GM23338 (cell line): ENCODE data around the gene CMTM6. TPM values are rescaled to one million over a fixed set of nuclear protein-coding genes. Genes with fewer than 3 reads are reported as not detected.

Experiments
- ATAC-seq: fragments of 200-7000 bp; cut with Tn5 transposase; 3 replicates; pipeline ENCODE4 v1.9.1; 2020
- DNase-seq: peaks from one replicate; pipeline ENCODE4 v3.0.0-alpha.2; 2015; ENCODE audit warnings: low spot score
- H2AFZ ChIP-seq: fragments of 200-600 bp; sonication (generic); 2 replicates; pipeline ENCODE4 v1.8.0; 2016; ENCODE audit warnings: antibody characterized with exemption, mild to moderate bottlenecking, moderate library complexity
- H3F3A ChIP-seq: fragments of 200-600 bp; sonication (generic); replicated peaks from 2 replicates; pipeline ENCODE4 v1.8.0; 2017; ENCODE audit warnings: antibody characterized with exemption, mixed run types, low read depth
- H3K27ac ChIP-seq: fragments of 200-600 bp; sonication (generic); 2 replicates; pipeline ENCODE4 v1.6.1; 2016; ENCODE audit warnings: low read depth
- H3K27me3 ChIP-seq: fragments of 200-600 bp; sonication (generic); 2 replicates; pipeline ENCODE4 v1.8.0; 2016; ENCODE audit warnings: mild to moderate bottlenecking, mixed run types, moderate library complexity; ENCODE audit not compliant: insufficient read depth
- H3K36me3 ChIP-seq: fragments of 200-600 bp; sonication (generic); 2 replicates; pipeline ENCODE4 v1.8.0; 2016; ENCODE audit warnings: mild to moderate bottlenecking; ENCODE audit not compliant: insufficient read depth
- H3K4me1 ChIP-seq: fragments of 200-600 bp; sonication (generic); 2 replicates; pipeline ENCODE4 v1.8.0; 2016; ENCODE audit warnings: mild to moderate bottlenecking, moderate library complexity; ENCODE audit not compliant: insufficient read depth
- H3K4me2 ChIP-seq: fragments of 200-600 bp; sonication (generic); 2 replicates; pipeline ENCODE4 v1.7.1; 2017; ENCODE audit warnings: mixed run types
- H3K4me3 ChIP-seq: fragments of 200-600 bp; sonication (generic); 2 replicates; pipeline ENCODE4 v1.6.1; 2016; ENCODE audit warnings: mixed run types
- H3K79me2 ChIP-seq: fragments of 200-600 bp; sonication (generic); replicated peaks from 2 replicates; pipeline ENCODE4 v1.8.0; 2017; ENCODE audit warnings: mild to moderate bottlenecking; ENCODE audit not compliant: insufficient read depth
- H3K9me2 ChIP-seq: fragments of 200-600 bp; sonication (generic); 2 replicates; pipeline ENCODE4 v1.8.0; 2017; ENCODE audit not compliant: insufficient read depth
- H4K20me1 ChIP-seq: fragments of 200-600 bp; sonication (generic); replicated peaks from 2 replicates; pipeline ENCODE4 v1.8.0; 2017; ENCODE audit warnings: mild to moderate bottlenecking; ENCODE audit not compliant: insufficient read depth
- H3K27ac Mint-ChIP-seq: 2 replicates; pipeline ENCODE4 v1.8.0; 2020; ENCODE audit warnings: inconsistent platforms, mild to moderate bottlenecking, moderate library complexity, mixed read lengths
- H3K27me3 Mint-ChIP-seq: 3 replicates; pipeline ENCODE4 v1.8.0; 2022; ENCODE audit warnings: low read depth, mild to moderate bottlenecking, moderate library complexity, mixed read lengths, inconsistent platforms; ENCODE audit not compliant: insufficient read depth, poor library complexity
- H3K36me3 Mint-ChIP-seq: 3 replicates; pipeline ENCODE4 v1.8.0; 2021; ENCODE audit warnings: low read depth, mild to moderate bottlenecking, inconsistent platforms, moderate library complexity, mixed read lengths
- H3K4me1 Mint-ChIP-seq: 3 replicates; pipeline ENCODE4 v1.8.0; 2020; ENCODE audit warnings: mild to moderate bottlenecking, inconsistent platforms, mixed read lengths
- H3K4me3 Mint-ChIP-seq: 3 replicates; pipeline ENCODE4 v1.8.0; 2021; ENCODE audit warnings: moderate library complexity, mild to moderate bottlenecking, inconsistent platforms, mixed read lengths
- H3K9me3 Mint-ChIP-seq: 3 replicates; pipeline ENCODE4 v1.8.0; 2020; ENCODE audit warnings: moderate library complexity, mild to moderate bottlenecking, inconsistent platforms, mixed read lengths
- CREB1 ChIP-seq: fragments of 250-450 bp; sonication (Bioruptor Pico); IDR thresholded peaks from 2 replicates; pipeline ENCODE4 v1.5.0; 2020; ENCODE audit warnings: low read depth, mild to moderate bottlenecking, moderate library complexity
- EZH2 ChIP-seq: fragments of 200-600 bp; sonication (generic); IDR thresholded peaks from one replicate; pipeline ENCODE4 v1.8.0; 2017; ENCODE audit warnings: antibody characterized with exemption, mild to moderate bottlenecking, low read depth; ENCODE audit not compliant: unreplicated experiment
- EZH2phosphoT487 ChIP-seq: fragments of 200-600 bp; sonication (generic); IDR thresholded peaks from one replicate; pipeline ENCODE4 v1.8.1; 2018; ENCODE audit warnings: antibody characterized with exemption; ENCODE audit not compliant: unreplicated experiment
- JUNB ChIP-seq: IDR thresholded peaks from one replicate; pipeline ENCODE4 v1.6.1; 2016; ENCODE audit warnings: antibody characterized with exemption; ENCODE audit not compliant: unreplicated experiment
- NANOG ChIP-seq: IDR thresholded peaks from 2 replicates; pipeline ENCODE4 v1.6.1; 2016; ENCODE audit warnings: antibody characterized with exemption, borderline replicate concordance
- POLR2AphosphoS5 ChIP-seq: IDR thresholded peaks from 2 replicates; pipeline ENCODE4 v1.6.1; 2016; ENCODE audit warnings: antibody characterized with exemption, low read depth
- STAT1 ChIP-seq: IDR thresholded peaks from one replicate; pipeline ENCODE4 v1.6.1; 2016; ENCODE audit warnings: antibody characterized with exemption; ENCODE audit not compliant: unreplicated experiment
- ZNF114 ChIP-seq: fragments of 250-450 bp; sonication (Bioruptor Pico); IDR thresholded peaks from 2 replicates; pipeline ENCODE4 v1.5.0; 2020; ENCODE audit warnings: mild to moderate bottlenecking, moderate library complexity
- ZNF331 ChIP-seq: fragments of 250-450 bp; sonication (Bioruptor Pico); IDR thresholded peaks from 2 replicates; pipeline ENCODE4 v1.5.0; 2020; ENCODE audit warnings: low read depth, mild to moderate bottlenecking, moderate library complexity
- polyA plus RNA-seq: library from polyadenylated mRNA; unstranded; fragments of >200 nt; fragmentation: Nextera tagmentation; extraction: Ambion mirVana; gene quantifications from 2 replicates; pipeline ENCODE4 v1.2.1, GENCODE V29; 2016
- total RNA-seq: library from RNA; depleted of rRNA; stranded (reverse); fragments of >200 nt; shearing (Covaris generic); gene quantifications from 2 replicates; pipeline ENCODE4 v1.2.3, GENCODE V29; 2014
- TF ChIP-seq, protein P1 (sequence below), 2 experiments: fragments of 200-600 bp in 1 of 2; sonication (generic) in 1 of 2; conservative IDR thresholded peaks; 2 replicates each; pipeline versions ENCODE4 v1.5.1 to v1.6.1; 2016 to 2017; ENCODE audit warnings: antibody characterized with exemption in 2 of 2, low read depth in 2 of 2, mild to moderate bottlenecking in 2 of 2, moderate library complexity in 1 of 2
- TF ChIP-seq, protein P2 (sequence below): fragments of 250-450 bp; sonication (Bioruptor Pico); IDR thresholded peaks from 2 replicates; pipeline ENCODE4 v1.5.0; 2020; ENCODE audit warnings: mild to moderate bottlenecking, moderate library complexity
- TF ChIP-seq, protein P3 (sequence below): IDR thresholded peaks from 2 replicates; pipeline ENCODE4 v1.6.1; 2016; ENCODE audit warnings: antibody characterized with exemption
- TF ChIP-seq, protein P4 (sequence below): IDR thresholded peaks from one replicate; pipeline ENCODE4 v1.6.1; 2018; ENCODE audit warnings: antibody characterized with exemption; ENCODE audit not compliant: unreplicated experiment

CMTM6 gene
- total and polyA plus RNA-seq, 2 experiments from 2014 or later = 42.3 to 123 TPM

DNA sequence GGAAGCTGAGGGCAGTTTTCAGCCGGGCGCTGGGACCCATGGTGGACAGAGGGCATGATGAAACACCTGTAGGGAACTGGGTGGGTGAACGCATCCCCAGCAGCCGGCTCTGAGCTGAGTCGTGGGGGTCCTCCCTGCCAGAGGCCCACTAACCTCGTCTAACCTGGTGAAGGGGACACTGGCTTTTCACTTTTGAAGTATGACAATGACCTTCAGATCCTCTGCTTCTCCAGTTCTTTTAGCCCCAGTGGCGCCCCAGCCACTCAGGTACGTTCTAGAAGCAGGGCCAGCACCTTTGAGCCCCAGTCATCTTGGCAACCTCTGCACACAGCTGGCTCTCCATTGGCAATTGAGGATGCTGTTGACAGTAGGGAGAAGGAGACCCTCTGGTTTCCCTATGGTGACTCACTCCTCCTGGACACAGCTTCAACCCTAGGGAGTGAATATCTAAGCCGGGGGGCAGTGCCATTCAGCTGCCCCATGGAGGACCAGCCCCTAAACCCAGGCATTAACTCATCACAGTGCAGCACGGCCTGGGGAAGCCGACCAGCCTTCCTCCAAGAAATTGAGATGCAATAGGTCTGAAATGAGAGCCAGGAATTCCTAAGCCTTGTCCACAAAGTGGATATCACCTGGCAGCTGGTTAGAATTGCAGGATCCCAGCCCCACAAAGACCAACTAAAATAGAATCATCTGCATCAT, 46.1 kb downstream of the CMTM6 start:
- Mint-ChIP-seq H3K36me3 (peaks cover 3% of the 10 kb centered on the region; the same call in 2 of the 3 replicates), H3K9me3 (no peaks in the 10 kb centered on the region), H3K4me3 (no peak overlapping the region), H3K27me3 (peaks cover 10% of the 10 kb centered on the region), H3K4me1 (peaks cover 29% of the 10 kb centered on the region), H3K27ac (no peak overlapping the region; the same call in 1 of the 2 replicates)
- Histone ChIP-seq H4K20me1 (no peaks in the 10 kb centered on the region), H3F3A (peaks cover 3% of the 10 kb centered on the region; the same call in 1 of the 2 replicates), H3K36me3 (peaks cover 6% of the 10 kb centered on the region; the same call in 1 of the 2 replicates), H2AFZ (no peak overlapping the region), H3K4me3 (no peak overlapping the region), H3K9me2 (no peaks in the 10 kb centered on the region), H3K27ac (no peak overlapping the region), H3K4me2 (no peak overlapping the region), H3K79me2 (no peaks in the 10 kb centered on the region), H3K4me1 (peaks cover 23% of the 10 kb centered on the region), H3K27me3 (no peaks in the 10 kb centered on the region)
- TF ChIP-seq EZH2 (no peak), NANOG (no peak), JUNB (no peak), STAT1 (no peak), ZNF331 (CRISPR knock-in tag) (no peak), POLR2AphosphoS5 (no peak), EZH2phosphoT487 (no peak), ZNF114 (no peak), CREB1 (CRISPR knock-in tag) (no peak)
- TF ChIP-seq, protein P1, sequence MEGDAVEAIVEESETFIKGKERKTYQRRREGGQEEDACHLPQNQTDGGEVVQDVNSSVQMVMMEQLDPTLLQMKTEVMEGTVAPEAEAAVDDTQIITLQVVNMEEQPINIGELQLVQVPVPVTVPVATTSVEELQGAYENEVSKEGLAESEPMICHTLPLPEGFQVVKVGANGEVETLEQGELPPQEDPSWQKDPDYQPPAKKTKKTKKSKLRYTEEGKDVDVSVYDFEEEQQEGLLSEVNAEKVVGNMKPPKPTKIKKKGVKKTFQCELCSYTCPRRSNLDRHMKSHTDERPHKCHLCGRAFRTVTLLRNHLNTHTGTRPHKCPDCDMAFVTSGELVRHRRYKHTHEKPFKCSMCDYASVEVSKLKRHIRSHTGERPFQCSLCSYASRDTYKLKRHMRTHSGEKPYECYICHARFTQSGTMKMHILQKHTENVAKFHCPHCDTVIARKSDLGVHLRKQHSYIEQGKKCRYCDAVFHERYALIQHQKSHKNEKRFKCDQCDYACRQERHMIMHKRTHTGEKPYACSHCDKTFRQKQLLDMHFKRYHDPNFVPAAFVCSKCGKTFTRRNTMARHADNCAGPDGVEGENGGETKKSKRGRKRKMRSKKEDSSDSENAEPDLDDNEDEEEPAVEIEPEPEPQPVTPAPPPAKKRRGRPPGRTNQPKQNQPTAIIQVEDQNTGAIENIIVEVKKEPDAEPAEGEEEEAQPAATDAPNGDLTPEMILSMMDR (conservative IDR thresholded peaks at IDR 0.05; ENCODE audit: low read depth in 2 of 2) = no peak
- TF ChIP-seq, protein P2, sequence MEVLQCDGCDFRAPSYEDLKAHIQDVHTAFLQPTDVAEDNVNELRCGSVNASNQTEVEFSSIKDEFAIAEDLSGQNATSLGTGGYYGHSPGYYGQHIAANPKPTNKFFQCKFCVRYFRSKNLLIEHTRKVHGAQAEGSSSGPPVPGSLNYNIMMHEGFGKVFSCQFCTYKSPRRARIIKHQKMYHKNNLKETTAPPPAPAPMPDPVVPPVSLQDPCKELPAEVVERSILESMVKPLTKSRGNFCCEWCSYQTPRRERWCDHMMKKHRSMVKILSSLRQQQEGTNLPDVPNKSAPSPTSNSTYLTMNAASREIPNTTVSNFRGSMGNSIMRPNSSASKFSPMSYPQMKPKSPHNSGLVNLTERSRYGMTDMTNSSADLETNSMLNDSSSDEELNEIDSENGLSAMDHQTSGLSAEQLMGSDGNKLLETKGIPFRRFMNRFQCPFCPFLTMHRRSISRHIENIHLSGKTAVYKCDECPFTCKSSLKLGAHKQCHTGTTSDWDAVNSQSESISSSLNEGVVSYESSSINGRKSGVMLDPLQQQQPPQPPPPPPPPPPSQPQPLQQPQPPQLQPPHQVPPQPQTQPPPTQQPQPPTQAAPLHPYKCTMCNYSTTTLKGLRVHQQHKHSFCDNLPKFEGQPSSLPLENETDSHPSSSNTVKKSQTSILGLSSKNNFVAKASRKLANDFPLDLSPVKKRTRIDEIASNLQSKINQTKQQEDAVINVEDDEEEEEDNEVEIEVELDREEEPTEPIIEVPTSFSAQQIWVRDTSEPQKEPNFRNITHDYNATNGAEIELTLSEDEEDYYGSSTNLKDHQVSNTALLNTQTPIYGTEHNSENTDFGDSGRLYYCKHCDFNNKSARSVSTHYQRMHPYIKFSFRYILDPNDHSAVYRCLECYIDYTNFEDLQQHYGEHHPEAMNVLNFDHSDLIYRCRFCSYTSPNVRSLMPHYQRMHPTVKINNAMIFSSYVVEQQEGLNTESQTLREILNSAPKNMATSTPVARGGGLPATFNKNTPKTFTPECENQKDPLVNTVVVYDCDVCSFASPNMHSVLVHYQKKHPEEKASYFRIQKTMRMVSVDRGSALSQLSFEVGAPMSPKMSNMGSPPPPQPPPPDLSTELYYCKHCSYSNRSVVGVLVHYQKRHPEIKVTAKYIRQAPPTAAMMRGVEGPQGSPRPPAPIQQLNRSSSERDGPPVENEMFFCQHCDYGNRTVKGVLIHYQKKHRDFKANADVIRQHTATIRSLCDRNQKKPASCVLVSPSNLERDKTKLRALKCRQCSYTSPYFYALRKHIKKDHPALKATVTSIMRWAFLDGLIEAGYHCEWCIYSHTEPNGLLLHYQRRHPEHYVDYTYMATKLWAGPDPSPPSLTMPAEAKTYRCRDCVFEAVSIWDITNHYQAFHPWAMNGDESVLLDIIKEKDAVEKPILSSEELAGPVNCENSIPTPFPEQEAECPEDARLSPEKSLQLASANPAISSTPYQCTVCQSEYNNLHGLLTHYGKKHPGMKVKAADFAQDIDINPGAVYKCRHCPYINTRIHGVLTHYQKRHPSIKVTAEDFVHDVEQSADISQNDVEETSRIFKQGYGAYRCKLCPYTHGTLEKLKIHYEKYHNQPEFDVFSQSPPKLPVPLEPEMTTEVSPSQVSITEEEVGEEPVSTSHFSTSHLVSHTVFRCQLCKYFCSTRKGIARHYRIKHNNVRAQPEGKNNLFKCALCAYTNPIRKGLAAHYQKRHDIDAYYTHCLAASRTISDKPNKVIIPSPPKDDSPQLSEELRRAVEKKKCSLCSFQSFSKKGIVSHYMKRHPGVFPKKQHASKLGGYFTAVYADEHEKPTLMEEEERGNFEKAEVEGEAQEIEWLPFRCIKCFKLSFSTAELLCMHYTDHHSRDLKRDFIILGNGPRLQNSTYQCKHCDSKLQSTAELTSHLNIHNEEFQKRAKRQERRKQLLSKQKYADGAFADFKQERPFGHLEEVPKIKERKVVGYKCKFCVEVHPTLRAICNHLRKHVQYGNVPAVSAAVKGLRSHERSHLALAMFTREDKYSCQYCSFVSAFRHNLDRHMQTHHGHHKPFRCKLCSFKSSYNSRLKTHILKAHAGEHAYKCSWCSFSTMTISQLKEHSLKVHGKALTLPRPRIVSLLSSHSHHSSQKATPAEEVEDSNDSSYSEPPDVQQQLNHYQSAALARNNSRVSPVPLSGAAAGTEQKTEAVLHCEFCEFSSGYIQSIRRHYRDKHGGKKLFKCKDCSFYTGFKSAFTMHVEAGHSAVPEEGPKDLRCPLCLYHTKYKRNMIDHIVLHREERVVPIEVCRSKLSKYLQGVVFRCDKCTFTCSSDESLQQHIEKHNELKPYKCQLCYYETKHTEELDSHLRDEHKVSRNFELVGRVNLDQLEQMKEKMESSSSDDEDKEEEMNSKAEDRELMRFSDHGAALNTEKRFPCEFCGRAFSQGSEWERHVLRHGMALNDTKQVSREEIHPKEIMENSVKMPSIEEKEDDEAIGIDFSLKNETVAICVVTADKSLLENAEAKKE (CRISPR knock-in tag) = no peak
- TF ChIP-seq, protein P3, sequence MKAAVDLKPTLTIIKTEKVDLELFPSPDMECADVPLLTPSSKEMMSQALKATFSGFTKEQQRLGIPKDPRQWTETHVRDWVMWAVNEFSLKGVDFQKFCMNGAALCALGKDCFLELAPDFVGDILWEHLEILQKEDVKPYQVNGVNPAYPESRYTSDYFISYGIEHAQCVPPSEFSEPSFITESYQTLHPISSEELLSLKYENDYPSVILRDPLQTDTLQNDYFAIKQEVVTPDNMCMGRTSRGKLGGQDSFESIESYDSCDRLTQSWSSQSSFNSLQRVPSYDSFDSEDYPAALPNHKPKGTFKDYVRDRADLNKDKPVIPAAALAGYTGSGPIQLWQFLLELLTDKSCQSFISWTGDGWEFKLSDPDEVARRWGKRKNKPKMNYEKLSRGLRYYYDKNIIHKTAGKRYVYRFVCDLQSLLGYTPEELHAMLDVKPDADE = no peak
- TF ChIP-seq, protein P4, sequence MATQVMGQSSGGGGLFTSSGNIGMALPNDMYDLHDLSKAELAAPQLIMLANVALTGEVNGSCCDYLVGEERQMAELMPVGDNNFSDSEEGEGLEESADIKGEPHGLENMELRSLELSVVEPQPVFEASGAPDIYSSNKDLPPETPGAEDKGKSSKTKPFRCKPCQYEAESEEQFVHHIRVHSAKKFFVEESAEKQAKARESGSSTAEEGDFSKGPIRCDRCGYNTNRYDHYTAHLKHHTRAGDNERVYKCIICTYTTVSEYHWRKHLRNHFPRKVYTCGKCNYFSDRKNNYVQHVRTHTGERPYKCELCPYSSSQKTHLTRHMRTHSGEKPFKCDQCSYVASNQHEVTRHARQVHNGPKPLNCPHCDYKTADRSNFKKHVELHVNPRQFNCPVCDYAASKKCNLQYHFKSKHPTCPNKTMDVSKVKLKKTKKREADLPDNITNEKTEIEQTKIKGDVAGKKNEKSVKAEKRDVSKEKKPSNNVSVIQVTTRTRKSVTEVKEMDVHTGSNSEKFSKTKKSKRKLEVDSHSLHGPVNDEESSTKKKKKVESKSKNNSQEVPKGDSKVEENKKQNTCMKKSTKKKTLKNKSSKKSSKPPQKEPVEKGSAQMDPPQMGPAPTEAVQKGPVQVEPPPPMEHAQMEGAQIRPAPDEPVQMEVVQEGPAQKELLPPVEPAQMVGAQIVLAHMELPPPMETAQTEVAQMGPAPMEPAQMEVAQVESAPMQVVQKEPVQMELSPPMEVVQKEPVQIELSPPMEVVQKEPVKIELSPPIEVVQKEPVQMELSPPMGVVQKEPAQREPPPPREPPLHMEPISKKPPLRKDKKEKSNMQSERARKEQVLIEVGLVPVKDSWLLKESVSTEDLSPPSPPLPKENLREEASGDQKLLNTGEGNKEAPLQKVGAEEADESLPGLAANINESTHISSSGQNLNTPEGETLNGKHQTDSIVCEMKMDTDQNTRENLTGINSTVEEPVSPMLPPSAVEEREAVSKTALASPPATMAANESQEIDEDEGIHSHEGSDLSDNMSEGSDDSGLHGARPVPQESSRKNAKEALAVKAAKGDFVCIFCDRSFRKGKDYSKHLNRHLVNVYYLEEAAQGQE = no peak
- no peak for DNase-seq
- ATAC-seq = no peak
